GM18508 (cell line): ENCODE measurements around the gene YDJC.
"Not testable (repeated sequence)": the region's sequence is repeated elsewhere in the genome, so short reads cannot be mapped to it uniquely, and the experiment has no call there.

Source experiments
- ATAC-seq: cut with Tn5 transposase; IDR thresholded peaks from one replicate; pipeline ENCODE4 v1.9.1; 2021; ENCODE audit warnings: moderate number of reproducible peaks; ENCODE audit not compliant: insufficient read depth, unreplicated experiment

The YDJC gene

DNA sequence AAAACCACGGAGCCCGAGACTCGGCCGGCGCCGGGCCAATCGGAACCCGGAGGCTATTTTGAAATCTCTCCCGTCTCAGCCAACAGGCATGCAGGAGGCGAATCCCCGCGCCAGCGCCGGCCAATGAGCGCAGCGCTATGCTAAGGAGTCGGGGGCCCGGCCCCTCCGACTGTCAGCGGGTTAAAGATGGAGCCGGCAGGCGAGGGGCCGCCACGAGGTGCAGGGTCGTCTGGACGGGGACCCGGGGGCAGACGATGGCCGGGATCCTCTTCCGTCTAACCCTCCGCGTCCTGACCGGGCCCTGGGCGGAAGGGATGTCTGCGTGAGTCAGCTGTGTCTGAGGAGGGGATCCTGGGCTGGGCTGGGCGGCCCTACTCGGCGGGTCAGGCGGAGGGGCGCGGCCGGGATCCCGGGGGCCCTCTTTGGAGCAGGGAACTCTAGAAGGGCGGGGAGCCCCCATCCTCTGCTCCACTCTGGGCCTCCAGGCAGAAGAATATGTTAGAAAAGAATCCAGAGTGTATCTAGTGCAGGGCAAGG is 22.3 kb upstream of the YDJC start:
- ATAC-seq, result peak; percentile 64

DNA sequence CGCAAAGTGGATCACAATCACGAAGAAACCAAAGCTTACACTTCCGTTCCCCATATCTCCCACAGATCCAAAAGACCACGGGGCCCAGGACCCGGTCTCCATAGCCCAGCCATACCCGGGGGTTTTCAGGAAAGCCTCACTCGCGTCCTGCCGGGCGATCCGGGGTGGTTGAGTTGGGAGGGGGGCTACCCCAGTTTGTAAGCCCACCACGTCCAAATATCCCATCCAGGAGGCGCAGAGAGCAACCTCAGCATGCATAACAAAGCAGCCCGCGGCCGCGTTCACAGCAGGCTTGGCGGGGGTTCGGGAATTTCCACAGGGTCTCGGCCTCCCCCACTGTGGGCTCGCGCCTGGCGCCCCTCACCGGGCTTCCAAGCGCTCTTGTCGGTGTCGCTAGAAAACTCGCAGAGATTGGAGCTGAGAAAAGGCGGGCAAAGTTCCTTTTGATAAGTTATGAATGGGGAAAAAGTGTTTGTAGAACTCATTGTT is 21.7 kb upstream of the YDJC start:
- ATAC-seq, result no peak

DNA sequence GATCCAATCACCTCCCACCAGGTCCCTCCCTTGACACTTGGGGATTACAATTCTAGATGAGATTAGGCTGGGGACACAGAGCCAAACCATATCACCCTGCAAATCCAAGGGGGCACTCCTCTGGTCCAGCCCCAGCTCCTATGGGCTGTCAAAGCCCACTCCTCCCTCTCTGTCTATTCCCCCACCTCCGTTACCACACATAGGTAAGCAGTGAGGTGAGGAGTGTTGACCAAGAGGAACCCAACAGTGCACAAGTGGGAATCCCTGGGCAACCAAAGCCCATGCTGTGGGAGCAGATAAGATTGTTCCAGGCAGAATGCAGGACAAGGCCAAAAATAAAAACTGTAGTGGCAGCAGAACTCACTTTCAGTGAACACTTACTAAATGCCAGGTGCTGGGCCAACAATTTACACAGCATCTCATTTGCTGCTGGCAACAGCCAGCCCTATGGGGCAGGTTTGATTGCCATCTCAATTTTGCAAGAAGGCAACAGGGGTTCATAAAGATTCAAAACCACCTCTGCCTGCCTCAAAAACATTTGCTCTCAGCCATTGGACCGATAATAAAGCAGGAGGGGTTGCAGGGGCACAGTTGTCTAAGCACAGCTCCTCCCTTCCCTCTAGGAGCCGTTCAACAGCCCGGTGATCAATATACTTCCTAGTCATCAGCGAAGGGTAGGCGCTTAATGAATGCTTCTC is 21.1 kb upstream of the YDJC start:
- ATAC-seq, result no peak

DNA sequence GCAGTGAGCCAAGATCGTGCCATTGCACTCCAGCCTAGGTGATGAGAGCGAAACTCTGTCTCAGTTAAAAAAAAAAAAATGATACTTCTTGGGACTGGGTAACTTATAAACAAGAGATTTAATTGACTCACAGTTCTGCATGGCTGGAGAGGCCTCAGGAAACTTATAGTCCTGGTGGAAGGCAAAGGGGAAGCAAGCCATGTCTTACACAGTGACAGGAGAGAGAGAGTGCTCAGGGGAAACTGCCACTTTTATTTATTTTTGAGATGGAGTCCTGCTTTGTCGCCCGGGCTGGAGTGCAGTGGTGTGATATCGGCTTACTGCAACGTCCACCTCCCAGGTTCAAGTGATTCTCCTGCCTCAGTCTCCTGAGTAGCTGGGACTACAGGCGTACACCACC is 20.5 kb upstream of the YDJC start:
- no peak for ATAC-seq

DNA sequence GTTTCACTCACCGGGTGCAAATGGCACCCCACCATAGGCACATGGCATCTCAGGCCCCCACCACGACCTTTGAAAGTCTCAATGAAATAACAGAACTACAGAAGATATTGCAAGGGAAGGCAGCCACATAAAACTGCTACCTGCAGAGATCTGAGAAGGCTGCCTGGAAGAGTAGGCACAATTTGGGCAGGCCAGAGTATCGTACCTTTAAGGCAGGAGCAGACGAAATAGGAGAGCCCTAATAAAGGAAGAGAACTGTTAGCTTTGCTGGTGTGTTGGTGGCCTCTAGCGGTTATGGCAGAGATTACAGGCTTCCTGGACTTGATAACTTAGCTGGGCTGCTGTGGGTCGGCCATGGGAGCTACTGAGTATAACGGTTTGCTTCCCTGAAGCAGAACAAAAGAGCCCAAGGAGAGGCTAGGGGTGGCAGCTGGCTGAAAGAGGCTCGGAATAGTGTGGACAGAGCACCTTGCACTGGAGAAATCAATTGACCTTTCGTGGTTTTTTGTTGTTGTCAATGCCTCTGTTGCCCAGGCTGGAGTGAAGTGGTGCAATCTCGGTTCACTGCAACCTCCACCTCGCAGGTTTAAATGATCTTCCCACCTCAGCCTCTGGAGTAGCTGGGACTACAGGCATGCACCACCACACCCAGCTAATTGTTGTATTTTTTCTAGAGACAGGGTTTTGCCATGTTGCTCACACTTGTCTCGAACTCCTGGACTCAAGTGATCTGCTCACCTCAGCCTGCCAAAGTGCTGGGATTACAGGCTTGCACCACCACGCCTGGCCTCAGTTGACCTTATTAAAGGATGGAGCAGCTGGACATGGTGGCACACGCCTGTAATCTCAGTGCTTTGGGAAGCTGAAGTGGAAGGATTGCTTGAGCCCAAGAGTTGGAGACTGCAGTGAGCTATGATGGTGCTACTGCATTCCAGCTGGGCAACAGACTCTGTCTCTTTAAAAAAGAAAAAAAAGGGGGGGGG is 17.1 kb upstream of the YDJC start:
- no peak for ATAC-seq

DNA sequence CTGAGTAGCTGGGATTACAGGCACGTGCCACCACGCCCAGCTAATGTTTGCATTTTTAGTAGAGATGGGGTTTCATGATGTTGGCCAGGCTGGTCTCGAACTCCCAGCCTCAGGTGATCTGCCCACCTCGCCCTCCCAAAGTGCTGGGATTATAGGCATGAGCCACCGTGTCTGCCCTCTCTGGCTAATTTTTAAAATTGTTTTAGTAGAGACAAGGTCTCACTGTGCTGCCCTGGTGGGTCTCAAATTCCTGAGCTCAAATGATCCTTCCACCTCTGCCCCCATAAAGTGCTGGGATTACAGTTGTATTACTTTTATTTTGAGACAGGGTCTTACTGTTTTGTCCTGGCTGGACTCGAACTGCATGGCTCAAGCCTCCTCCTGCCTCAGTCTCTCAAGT is 15.7 kb upstream of the YDJC start:
- ATAC-seq, result not testable (repeated sequence)

DNA sequence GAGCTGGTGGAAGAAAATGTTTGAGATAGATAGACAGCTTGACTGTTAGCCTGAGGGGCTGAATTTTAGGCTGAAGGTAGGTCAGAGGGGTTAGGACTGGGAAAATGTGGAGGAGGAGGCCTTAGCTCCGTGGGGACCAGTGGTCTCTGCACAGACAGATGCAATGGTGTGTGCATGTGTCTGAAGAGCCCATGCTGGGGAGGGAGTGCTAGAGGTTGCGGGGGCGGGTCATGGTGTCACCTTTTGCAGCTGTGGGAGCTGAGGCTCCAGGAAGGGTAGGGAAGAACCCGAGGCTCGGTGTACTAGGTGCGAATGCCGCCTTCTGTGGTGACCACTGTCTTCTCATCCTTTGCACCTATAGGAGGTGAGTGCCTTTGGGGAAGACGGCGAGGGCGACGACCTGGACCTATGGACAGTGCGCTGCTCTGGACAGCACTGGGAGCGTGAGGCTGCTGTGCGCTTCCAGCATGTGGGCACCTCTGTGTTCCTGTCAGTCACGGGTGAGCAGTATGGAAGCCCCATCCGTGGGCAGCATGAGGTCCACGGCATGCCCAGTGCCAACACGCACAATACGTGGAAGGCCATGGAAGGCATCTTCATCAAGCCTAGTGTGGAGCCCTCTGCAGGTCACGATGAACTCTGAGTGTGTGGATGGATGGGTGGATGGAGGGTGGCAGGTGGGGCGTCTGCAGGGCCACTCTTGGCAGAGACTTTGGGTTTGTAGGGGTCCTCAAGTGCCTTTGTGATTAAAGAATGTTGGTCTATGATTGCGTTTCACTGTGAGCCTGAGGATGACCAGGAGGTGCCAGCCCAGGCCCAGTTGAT is 13.9 kb upstream of the YDJC start:
- no peak for ATAC-seq

DNA sequence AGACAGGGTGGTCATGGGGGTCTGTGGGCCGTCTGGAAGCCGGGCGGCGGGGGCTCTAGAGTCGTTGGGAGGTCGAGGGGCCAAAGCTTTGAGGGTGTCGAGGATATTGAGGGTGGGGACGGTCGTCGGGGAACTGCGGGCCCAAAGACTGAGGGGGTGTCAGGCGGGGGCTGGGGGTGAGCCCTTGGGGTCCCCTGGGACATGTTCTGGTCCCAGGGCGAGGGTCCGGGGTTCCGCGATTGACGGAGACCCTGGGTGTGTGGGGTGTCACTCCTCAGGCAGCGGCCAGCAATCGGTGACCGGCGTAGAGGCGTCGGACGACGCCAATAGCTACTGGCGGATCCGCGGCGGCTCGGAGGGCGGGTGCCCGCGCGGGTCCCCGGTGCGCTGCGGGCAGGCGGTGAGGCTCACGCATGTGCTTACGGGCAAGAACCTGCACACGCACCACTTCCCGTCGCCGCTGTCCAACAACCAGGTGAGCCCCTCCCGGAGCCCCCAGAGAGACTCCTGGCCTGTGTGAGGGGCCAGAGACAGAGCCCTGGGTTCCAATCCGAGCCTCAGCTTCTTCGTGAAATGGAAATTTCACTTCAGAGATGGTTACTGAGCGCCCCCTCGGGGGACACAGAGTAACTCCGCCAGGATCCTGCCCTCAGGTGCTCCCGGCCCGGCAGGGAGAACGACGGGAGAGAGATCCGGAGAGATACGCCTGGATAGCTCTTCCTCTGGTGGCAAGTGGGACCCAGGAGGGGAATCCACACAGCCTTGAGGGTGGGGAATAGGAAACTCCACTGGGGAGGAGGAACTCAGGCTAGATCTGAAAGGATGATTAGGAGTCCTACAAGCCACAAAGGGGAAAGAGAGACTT is 13.0 kb upstream of the YDJC start:
- ATAC-seq, result no peak

DNA sequence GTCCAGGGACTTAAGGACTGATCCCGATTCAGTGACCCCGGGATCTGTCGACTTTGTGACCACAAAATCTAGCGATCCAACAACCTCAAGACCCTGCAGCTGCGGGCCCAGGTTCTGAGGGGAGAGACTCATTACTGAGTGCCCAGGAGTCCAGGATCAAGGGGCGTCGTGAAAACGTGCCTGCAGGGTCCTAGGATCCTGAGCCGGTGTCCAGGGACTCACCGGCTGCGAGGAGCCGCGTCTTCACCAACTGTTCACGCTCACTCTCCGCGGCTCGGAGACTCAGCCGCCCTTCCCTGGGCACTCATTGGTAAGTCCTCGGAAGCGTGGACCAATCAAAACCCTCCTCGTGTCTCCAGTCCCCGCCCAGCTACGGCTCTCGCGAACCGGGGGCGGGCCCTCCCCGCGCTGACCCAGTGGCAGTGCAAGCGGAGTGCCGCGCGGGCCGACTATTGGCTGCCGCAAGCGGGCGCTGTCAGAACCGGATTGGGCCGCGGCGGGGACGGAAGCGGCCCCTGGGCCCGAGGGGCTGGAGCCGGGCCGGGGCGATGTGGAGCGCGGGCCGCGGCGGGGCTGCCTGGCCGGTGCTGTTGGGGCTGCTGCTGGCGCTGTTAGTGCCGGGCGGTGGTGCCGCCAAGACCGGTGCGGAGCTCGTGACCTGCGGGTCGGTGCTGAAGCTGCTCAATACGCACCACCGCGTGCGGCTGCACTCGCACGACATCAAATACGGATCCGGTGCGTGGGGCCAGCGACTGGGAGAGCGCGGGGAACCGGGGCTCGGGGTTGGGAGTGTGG is 12.2 kb upstream of the YDJC start, which contains the start of gene SDF2L1:
Gene SDF2L1 (plus strand): TSS at position 514 of the 795 bp plus-strand sequence. CDS start 35 bp downstream, at position 549.
- ATAC-seq, result peak; percentile 87

DNA sequence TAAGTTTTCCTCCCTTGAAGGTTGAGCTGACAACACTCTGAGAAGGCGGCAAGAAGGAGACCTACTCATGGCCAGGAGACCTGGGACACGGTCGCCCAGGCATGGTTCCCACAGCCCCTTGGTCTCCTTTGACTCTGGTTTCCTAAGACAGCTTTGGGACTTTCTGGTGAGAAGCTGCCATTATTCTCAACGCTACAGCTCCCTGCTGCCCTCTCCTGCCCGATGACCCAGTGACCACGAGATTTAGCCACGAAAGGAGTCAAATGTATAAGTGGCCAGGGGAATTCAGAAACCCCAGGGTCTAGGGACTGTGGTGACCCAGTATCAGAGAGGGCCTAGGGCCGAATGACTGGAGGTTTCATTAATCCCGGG is 11.6 kb upstream of the YDJC start:
- no peak for ATAC-seq

DNA sequence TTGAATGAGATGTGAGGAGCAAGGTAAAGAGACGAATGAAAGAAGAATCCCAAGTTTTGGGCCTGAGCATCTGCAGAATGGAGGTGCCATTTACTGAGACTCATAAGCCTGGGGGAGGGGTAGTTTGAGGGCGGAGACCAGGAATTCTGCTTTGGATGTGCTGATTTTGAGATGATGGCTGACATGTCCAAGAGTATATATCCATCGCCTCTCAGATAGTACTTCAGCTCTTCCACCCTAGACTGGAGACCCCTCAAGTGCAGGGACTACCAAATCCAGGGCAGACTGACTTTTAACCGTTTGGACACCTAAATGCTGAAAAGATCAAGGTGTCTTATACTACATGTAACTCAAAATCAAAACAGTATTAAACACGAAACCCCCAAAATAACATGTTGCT is 11.0 kb upstream of the YDJC start:
- ATAC-seq, result no peak

DNA sequence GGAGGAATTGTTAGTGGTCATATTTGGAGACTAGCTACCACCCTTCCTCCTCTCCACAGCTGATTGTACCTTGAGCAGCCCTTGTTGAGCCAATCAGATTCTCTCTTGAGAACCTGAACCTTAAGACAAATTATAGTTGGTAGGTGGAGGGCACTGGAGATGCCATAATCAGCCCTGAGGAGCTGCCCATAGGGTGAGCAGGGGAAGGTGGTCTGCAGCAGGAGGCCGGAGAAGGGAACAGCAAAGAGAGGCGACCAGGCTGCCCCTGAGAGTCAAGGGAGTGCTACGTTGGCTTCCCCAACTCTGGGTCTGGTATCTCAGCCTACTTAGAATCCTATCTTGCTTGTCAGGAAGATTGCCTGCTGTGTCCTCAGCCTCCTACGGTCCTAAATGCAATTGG is 9.5 kb upstream of the YDJC start:
- ATAC-seq, result no peak

DNA sequence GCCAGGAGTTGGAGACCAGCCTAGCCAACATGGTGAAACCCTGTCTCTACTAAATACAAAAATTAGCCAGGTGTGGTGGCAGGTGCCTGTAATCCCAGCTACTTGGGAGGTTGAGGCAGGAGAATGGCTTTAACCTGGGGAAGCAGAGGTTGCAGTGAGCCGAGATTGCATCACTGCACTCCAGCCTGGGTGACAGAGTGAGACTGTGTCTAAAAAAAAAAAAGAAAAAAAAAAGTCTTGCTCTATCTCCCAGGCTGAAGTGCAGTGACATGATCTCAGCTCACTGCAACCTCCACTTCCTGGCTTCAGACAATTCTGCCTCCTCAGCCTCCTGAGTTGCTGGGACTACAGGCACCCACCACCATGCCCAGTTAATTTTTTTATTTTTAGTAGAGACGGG is 7.6 kb upstream of the YDJC start:
- not testable (repeated sequence) for ATAC-seq

DNA sequence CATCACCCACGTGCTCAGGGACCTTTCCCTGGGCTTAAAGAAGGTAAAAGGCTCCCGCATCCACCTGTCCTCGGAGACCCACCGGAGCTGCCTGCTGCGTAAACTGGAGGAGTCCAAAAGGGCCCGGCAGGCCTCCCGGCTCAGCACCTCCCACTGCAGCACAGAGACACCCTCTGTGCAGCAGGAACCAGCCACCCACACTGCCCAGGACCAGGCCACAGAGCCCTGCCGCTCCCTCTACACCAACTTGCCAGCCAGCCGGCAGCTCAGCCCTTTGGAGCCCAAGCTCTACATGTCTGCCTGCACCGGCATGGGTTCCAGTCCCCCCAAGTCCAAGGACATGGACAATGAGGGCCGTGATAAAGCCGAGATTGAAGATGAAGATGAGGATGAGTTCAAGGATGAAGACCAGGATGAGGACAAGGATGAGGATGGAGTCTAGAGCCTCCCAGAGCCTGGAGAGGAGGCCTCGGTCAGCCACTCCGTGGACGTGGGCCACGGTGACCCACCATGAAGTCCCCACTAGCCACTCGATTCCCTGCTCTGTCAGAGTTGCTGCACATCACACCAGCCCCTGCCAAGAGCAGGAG is 6.9 kb upstream of the YDJC start:
- no peak for ATAC-seq

DNA sequence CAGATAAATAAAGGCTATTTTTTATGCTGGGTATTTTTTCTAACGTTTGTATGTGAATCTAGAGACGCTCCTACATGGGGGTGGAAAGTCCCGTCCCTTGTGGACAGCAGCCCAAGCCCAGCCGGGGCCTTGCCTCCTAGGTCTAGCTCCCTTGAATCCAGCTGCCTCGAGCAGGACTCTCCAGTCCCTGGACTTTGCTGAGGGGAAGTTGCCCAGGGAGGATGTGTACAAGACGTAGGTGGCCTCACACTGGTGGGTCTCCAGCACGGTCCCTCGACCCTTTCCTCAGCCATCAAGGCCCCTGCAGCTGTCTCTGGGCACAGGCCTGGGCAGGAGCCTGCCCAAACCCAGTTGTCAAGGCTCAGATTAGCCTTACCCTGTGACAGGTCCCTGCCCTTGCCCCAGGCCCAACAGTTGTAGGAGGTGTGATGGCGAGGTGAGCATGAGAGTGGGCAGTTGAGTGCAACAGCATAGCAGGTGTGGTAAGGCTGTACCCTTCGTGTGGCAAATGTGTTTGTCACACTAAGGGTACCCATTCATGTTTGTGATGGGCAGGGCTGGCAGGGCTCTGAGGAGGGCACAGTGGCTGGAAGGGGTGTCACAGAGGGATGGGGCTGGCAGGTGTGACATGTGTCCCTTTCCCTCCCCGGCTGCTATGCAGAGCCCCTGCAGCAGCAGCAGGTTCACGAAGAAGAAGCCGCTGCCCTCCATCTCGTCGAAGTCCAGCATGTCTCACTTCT is 6.1 kb upstream of the YDJC start:
- ATAC-seq, result no peak

DNA sequence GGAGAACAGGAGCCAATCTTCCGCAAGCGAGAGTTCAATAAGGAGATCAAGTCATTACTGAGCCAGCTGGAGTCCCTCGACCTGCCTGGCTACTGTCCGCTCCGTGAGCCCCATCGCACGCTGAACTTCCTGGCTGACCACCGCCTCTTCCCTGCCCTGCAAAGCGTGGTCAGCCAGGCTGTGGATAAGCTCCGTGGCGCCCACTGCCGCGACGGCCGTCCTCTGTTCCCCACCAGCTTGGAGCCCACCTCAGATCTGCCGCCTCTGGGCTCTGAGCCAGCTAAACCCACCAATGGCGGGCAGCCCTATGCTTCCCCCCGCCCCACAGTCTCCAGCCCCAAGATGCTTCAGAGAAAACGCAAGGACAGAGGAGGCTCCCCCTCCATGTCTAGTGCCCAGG is 5.0 kb upstream of the YDJC start:
- no peak for ATAC-seq

DNA sequence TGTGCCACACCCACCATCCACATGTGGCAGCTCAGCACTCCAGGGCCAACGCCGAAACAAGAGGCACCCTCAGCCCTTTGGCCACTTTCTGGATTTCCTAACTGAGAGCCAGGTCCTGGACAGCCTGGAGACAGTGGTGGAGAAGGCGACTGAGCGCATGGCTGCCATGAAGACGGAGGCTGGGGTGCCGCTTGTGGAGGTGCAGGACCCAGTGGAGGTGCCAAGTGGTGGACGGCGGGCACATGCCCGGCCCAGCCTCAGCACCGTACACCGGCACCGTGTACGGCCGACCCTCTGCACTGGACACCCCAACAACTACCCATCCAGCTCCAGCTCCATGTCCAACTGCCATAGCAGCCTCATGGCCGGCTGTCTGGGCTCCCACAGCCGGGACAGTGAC is 4.3 kb upstream of the YDJC start:
- no peak for ATAC-seq

DNA sequence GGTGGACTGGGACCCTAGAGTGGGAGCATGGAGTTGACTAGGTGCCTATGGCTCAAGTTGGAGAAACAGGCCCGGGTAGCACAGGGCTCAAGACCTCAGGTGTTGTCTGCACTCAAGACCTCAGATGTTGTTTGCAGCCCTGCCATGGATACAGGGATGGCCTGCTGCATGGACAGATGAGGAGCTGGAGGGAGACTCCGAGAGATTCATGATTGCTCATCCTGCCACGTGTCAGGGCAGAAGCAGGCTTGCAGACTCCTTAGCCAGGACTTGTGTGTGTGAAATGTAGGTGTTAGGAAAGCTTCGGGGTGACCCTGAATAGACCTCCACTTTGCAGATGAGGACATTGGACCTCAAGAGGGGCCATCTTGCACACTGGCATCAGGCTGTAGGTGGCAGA is 3.7 kb upstream of the YDJC start:
- ATAC-seq, result no peak
